DND-41 (cell line): ENCODE results near the gene KCP.

ENCODE experiments used
- EZH2 ChIP-seq: IDR thresholded peaks from 3 replicates; pipeline ENCODE4 v1.6.1; 2012; ENCODE audit warnings: borderline replicate concordance, low read depth, mild to moderate bottlenecking, moderate library complexity, low read length, inconsistent platforms; ENCODE audit not compliant: severe bottlenecking
- TF ChIP-seq, protein P1 (sequence below): IDR thresholded peaks from 2 replicates; pipeline ENCODE4 v1.5.1; 2012; ENCODE audit warnings: borderline replicate concordance, low read length, moderate library complexity, mild to moderate bottlenecking; ENCODE audit not compliant: poor library complexity, severe bottlenecking; ENCODE audit errors: extremely low read depth

DNA sequence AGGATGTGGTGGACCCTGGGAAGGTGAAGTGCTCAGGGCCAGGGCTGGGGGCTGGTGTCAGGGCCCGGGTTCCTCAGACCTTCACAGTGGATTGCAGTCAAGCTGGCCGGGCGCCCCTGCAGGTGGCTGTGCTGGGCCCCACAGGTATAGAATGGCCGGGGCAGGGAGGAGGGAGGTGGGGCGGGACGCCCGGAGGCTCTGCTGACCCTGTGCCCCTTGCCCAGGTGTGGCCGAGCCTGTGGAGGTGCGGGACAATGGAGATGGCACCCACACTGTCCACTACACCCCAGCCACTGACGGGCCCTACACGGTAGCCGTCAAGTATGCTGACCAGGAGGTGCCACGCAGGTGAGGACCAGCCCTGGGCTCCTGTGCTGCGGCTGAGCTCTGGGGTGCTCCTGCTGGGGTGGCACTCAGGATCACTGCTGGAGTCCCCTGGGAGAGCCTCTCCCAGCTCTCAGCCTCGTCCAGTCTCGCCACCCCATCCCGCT is 62.7 kb downstream of the KCP start:
- TF ChIP-seq, protein P1, sequence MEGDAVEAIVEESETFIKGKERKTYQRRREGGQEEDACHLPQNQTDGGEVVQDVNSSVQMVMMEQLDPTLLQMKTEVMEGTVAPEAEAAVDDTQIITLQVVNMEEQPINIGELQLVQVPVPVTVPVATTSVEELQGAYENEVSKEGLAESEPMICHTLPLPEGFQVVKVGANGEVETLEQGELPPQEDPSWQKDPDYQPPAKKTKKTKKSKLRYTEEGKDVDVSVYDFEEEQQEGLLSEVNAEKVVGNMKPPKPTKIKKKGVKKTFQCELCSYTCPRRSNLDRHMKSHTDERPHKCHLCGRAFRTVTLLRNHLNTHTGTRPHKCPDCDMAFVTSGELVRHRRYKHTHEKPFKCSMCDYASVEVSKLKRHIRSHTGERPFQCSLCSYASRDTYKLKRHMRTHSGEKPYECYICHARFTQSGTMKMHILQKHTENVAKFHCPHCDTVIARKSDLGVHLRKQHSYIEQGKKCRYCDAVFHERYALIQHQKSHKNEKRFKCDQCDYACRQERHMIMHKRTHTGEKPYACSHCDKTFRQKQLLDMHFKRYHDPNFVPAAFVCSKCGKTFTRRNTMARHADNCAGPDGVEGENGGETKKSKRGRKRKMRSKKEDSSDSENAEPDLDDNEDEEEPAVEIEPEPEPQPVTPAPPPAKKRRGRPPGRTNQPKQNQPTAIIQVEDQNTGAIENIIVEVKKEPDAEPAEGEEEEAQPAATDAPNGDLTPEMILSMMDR = no peak
- no peak for TF ChIP-seq EZH2
